ENCODE measurements around the gene ARMCX6.
A peak's percentile ranks its signal among the peaks of the same experiment; 100 is the strongest.
"Not testable (repeated sequence)": the region's sequence is repeated elsewhere in the genome, so short reads cannot be mapped to it uniquely, and the experiment has no call there.

Gene ARMCX6

DNA sequence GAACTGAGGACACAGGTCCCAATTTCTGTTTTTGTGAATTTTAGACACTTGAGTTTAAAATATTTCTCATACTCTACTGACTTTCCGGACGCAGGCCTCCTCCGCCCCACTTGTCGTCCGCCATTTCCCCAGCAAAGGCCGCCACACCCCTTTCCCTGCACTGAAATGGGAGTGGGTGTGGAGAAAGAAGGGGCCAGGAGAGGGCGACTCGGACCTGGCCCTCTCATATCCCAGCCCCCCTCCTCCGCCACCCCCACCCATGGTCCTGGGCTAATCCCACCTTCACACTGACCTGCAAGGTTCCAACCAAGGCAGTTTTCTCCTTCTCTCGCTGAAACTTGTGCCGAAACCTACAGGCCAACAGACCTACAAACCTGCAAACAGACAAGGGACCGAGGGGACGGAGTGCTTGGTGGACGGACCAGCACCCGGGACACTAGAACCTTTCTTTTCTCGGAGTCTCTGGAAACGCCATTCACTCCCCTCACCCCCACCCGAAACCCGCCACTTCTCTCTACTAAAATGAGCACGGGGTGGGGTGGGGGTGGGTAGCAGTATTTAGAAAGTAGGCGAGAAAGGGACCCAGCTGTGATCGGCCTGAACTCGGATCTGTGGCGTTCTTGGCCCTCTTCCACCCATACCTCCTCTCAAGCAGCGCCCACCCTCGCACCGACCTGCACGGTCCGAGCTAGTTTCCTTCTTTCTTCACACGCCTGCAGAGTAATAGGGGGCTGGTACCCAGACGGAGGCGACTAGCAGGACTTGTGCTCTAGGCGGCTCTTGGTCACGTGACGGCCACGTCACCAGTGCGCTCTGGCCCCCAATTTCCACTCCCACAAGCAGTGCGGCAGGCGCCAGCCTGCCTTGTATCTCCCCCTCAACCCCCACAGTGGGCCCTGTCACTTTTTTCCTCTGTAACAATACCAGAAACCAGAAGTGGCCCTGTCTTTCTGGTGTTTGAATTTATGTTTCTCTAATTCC lies at the start of gene ARMCX6:
Gene ARMCX6, minus strand, starts transcription at position 790 of the 981 bp plus-strand sequence. CDS start 1,380 bp downstream, outside the sequence.
- peak; percentile 85 for DNase-seq

DNA sequence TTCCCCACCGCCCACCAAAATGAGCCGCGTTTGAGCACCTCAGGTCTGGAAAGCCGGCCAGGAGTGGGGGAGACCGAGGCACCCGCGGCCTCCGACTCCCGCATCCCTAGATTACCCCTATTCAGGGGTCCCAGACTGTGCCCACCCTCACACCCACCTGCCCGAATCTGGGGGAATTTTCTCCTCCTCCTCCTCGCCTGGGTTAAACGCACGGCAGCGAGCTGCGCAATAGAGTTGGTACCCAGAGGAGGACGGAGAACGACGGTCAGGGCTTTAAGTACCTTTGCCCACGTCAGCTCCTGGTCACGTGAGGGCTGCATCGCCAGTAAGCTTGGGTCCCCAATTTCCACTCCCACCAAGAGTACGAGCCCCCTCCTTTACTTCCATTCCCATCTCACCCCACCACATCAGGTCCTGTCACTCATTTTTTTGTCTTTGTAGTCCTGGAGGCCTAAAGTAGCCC lies 41.8 kb upstream of the ARMCX6 start, which contains the start of gene ARMCX2:
Gene ARMCX2, minus strand, starts transcription at position 250 of the 463 bp plus-strand sequence. CDS start 2,262 bp downstream, outside the sequence.
- peak; percentile 67 for DNase-seq

DNA sequence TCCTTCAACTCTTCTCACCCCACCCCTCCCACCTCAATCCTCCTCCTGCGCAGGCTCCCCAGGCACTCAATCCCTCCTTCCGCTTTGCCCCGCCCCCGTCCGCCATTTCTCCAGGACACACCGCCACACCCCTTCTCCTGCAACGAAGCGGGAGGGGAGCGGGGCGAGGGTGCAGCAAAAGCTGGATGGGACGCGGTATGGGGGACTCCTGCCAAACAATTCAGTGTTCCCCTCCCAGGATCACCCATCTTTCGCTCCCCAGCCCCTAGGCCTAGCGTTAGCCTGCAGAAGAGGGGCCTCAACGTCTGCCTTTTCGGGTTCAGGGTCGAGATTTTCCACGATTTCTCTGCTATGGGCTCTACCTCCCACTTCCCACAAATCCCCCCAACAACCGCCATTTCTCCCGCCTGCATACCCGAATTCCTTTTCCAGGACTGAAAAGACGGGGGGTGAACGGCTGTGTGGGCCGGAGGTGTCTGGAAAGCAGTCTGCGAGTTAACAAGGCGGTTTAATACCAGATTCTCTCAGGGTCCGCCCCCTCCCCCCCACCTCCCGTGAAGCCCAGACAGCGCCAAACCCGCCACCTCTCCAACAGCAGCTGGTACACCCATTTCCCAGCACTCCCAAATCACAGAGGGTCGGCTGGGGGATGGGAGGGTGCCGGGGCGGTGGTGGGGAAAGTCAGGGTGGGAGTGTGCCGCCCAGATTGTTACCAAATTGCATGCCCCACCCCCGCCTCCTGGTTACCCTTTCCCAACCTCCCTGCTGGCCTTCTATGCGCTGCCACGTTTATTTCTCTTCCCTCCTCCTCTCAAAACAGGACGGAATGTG lies 41.1 kb upstream of the ARMCX6 start:
- peak; percentile 76 for DNase-seq

DNA sequence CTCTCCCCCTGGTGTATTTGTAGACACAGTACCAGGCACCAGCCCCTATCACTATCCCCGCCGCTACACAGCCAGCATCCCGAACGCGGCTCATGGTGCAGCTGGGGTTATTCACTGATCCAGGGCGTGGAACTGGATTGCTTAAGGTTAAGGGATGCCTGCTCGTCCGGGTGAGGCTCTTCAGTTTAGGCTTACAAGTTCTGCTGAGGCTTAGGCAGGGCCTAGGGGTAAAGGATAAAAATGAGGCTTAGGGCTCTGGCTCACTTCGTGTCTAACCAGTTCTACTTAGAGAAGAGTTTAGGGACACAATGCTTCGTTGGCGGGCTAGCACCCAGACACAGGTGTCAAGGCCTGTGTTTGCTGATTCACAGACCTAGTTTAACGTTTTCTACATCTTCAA lies 39.7 kb upstream of the ARMCX6 start:
- no peak for DNase-seq

DNA sequence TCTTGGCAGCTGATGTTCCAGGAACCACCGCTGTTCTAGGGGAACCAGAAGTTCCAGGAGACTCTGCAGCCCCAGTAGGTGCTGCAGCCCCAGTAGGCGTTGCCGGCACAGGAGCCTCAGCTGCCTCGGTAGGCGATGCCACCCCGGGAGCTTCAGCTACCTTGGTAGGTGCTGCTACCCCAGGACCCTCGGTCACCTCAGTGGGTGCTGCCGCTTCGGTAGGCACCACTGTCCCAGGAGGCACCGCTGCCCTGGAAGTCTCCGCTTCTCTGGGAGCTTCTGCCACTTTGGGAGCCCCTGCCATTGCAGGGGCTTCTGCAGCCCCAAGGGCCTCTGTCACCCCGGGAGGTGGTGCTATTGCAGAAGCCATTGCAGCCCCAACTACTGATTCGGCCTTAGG lies 39.0 kb upstream of the ARMCX6 start:
- no peak for DNase-seq

DNA sequence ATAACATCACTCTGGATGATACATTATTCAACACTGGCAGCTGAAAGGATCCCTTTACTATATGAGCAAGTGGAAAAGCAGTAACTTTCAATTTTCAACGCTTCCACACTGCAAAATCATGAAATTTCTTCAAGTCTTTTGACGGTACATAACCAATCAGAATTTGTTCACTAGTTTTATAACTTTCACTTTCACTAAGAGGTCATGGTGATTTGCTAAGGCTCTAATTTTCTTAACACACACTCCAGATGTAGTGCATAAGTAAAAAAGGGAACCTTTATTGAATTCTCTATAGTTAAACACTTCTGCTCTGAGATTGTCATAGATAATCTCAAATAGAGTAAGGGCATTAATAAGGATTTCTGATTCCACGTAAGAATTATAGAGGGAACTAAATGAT lies 37.7 kb upstream of the ARMCX6 start:
- no peak for DNase-seq

DNA sequence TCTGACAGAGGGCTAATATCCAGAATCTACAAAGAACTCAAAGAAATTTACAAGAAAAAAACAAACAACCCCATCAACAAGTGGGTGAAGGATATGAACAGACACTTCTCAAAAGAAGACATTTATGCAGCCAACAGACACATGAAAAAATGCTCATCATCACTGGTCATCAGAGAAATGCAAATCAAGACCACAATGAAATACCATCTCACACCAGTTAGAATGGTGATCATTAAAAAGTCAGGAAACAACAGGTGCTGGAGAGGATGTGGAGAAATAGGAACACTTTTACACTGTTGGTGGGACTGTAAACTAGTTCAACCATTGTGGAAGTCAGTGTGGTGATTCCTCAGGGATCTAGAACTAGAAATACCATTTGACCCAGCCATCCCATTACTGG lies 29.9 kb upstream of the ARMCX6 start:
- DNase-seq, result not testable (repeated sequence)

DNA sequence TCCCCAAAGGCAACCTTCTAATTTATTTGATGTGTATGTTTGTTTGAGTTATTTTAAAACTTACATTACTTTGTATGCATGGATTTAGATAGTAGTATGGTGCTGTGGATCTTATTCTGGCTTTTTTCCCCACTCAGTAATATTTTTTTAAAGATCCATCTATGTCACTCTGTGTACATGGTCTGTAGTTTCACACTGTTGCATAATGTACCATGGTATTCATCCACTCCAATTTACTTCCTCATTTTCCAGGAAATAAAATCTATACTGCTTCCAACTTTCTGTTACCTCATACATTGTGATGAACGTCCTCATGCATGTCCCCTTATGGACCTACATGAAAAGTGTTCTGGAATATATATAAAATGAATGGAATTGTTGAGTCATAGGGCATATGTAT lies 24.3 kb upstream of the ARMCX6 start:
- no peak for DNase-seq

DNA sequence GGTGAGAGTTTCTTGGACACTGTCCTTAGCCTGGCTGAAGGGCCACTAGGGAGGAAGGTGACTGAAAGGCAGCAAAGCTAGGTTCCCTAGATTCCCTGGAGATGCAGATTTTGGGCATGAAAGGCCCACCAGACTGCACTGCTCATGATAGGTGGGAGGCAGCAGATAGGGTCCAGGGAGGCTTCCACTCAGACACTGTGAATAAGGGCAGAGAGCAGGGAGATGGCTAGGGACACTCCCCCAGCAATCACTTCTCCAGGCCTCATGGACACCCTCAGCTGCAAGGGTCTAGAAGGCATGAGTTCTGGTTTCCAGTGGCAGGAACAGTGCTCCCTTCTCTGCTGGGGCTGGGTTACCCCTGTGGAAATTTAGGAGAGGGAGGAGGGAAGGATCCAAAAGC lies 21.8 kb upstream of the ARMCX6 start:
- no peak for DNase-seq

DNA sequence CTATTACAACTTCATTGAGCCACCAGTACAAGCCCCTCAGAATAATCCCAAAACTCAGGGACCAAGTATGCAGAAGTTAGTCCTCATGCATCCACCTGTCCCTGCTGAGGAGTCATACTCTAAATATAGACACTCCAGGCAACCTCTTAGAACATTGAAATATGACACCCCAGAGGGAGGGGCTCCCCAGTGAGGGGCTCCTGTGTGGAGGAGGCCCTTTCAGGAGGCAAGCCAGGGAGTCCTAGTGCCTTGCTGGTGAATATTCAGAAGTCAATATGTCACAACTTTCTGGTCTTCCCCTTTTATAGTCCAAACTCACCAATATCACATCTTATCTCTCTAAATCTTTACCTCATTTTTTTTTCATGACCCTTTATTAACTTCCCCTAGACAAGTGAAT lies 1.6 kb upstream of the ARMCX6 start:
- DNase-seq, result no peak

DNA sequence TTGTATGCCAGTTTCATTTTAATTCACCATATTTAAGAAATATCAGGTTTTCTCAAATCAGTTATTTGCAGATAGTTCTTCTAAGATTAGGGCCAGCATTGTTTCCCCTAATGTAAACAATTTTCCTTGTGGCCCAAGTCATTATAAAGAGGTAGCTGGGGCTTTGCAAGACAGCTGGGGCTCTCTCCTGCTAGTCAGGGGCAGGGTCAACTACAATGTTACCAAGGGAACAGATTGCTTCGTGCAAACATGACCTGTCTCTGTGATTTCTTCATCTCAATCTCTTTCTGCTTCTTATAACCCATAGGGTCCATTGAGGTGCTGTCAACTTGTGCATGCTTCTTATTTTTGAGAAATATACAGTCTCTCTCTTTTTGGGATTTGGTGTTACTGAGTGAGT lies 12.1 kb downstream of the ARMCX6 start:
- no peak for DNase-seq

DNA sequence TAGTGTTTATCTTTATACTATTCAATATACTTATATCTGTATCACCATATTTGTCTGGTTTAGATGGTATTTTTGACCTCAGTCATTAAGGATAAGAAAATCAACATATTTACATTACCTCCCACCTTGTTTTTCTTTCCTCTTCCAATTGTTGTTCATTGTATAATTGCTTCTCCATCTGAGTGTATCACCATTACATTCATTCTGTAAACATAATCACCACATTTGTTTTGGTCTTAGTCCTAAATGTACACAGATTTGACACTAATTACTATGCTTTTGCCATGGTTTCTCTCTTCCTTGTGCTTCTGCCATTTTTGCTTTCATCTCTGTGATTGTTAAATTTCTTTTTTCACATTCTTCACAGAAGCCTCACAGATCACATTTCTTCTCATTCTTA lies 12.7 kb downstream of the ARMCX6 start:
- DNase-seq, result no peak

DNA sequence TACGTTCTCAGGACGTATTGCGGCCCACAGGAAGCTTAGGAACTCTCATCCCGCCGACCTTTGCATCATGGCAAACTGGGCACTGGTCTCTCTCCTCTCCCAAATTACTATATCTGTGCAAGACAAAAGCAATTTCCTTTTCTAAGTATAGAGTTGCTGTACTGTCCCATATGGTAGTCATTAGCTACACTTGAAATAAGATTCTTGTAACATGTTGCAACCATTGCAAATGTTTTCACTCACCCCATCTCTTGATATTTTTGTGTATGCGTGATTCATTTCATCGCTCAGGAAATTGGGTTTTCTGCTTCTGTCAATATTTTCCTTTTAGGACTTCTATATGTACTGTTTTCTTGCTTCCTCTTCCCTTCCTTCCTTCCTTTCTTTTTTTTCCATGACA lies 15.7 kb downstream of the ARMCX6 start:
- no peak for DNase-seq

DNA sequence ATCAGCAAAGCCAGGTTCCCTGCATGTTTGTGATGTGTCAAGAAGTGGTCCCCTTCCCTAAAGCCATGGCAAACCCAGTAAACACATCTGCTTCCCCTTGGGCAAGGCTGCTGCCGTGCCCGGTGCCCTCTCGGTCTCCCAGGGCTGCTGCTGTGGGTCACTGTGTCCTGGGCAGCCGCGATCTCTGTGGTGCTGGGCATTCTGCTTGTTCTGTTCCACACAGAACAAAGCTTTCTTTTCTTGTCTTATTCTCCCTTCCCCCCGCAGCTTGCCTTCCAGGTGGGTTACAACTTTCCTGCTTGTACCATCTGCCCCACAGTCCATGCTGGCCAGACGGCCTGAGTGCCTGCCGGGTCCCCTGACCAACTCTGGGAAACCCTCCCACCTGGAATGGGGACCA lies 18.2 kb downstream of the ARMCX6 start:
- DNase-seq, result not testable (repeated sequence)

DNA sequence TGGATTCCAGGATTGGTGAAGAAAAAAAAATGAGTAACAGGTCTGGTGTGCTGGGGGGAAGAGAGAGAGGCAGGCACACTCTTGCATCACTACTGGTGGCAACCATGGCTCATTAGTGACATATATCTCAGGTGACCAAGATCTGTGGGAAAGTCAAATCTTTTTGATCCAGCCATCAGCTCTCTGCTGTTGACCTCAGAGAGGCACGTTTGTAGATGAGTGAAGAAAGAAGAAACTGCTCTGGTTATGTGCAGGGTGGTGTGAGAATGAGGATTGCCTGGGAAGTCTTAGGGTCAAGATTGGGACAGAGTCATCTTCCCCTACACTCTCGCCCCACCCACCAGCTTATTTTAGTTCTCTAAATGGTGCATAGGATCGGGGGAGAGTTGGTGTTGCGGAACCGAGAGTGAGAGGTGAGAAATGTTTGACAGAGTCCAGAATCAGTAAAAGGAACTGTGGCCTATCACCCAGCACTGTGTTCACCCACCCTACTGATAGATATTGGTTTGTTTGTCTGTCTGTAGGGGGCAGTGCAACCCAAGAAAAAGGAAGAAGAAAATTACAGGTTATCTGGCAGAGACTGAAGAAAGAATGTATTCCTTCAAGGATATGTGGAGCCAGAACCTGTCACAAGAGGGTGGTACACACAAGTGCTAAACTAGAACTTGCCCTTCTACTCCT lies 21.9 kb downstream of the ARMCX6 start:
- no peak for DNase-seq

Measured in right forelimb (tissue), 1 donor.